GM19025 (cell line): ENCODE measurements around the gene ZNHIT2.
A peak's percentile ranks its signal among the peaks of the same experiment; 100 is the strongest.

Source experiments
- ATAC-seq: cut with Tn5 transposase; IDR thresholded peaks from one replicate; pipeline ENCODE4 v1.9.1; 2021; ENCODE audit warnings: mild to moderate bottlenecking, low read depth, moderate library complexity; ENCODE audit not compliant: unreplicated experiment

The ZNHIT2 gene

DNA sequence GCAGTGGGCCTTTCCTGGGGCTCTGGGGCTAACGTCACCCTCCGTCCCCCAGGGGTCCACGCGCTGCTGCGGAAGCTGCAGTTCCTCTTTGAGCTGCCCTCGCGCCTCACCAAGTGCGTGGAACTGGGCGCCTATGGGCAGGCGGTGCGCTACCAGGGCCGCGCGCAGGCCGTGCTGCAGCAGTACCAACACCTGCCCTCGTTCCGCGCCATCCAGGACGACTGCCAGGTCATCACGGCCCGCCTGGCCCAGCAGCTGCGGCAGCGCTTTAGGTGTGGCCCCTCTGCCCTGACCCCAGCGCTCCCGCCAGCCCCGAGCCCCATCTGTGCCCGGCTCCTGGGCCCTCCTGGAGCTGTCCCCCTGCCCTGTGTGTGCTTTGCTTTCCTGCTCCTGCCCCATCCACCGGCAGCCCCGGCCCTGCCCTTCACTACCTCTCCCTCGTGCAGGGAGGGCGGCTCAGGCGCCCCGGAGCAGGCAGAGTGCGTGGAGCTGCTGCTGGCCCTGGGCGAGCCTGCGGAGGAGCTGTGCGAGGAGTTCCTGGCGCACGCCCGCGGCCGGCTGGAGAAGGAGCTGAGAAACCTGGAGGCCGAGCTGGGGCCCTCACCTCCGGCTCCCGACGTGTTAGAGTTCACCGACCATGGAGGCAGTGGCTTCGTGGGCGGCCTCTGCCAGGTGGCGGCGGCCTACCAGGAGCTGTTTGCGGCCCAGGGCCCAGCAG is 9.6 kb downstream of the ZNHIT2 start:
- ATAC-seq: no peak

DNA sequence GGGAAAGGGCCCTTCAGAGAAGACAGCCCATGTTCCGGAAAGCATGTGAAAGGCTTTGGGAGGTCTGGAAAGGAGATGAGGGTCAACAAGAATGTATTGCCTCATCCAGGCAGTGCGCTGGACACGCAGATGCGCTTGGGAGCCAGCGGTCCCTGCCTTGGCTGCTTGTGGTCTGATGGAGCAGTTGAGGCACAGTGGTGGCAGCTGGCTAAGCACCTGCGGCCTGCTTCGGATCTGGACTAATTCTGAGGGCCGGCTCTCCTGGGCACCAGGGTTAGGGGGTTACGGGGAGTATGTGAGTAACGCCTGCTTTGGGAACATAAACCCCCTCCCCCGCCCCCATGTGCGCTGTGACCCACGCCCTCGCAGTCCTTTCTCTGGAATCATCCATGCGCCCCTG is 10.4 kb downstream of the ZNHIT2 start:
- ATAC-seq: no peak

DNA sequence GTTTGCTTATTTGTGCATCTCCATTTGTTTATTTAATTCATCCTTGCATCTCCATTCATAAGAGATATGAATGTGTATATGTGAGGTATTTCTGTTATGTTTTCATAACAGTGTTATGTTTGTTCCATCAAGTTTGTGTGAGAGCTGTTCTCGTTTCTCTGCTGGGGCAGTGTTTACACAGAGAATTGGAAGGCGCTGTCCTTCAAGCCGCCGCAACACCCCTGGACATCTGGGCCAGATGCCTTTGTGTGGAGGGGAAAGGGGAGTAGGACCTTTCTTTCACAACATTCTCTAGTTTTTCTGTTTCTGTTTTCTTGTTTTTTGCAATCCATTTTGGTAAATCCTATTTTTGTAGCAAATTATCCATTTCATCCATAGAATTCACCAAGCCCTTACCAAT is 12.9 kb downstream of the ZNHIT2 start:
- no peak for ATAC-seq

DNA sequence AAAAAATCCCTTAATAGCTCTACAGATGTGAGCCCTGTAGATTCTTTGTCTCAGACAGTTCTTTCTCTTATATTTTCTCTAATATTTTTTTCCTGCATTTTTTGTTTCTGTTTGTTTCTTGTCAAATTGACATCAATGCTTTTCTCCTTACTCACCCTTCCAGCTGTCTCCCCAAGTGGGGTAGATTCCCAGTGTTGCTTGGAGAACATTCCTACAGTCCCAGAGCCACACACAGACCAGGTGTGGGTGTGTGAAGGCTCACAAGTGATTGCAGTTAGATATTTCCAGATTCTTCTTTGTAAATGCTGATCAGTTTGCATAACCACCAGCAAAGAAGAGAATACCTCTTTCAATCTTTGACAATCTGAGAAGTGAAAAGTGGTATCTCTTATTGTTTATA is 14.0 kb downstream of the ZNHIT2 start:
- ATAC-seq: no peak

DNA sequence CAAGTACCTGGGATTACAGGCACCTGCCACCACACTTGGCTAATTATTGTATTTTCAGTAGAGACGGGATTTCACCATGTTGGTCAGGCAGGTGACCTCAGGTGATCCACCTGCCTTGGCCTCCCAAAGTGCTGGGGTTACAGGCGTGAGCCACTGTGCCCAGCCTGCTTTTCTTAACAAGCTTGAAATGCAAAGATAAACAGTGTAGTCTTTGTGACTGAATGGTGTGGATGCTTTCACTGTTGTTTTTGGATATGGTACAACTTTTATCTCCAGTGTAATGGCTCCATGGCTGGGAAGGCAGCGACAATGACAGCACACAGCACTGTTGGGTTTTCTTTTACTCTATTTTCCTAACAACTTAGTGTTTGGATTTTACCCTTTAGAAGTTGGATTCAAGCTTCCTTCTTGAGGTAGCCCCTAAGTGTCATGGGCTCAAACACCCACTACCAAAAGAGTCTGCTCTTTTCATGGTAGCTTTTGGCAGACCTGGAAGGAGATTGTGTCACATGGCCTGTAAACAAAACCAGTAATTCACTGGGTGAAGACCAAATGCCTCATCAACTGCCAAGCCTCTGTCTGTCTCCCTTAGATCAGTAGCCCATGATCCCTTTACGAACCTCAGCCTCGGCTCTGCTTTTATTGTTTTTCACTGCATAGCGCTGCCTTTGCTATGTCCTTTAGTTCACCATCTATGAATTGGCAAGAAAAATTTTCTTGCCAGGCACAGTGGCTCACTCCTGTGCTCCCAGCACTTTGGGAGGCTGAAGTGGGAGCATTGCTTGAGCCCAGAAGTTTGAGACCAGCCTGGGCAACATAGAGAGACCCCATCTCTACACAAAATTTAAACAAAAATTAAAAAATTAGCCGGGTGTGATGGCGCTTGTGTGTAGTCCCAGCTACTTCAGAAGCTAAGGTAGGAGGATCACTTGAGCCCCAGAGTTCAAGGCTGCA is 15.1 kb downstream of the ZNHIT2 start:
- no peak for ATAC-seq

DNA sequence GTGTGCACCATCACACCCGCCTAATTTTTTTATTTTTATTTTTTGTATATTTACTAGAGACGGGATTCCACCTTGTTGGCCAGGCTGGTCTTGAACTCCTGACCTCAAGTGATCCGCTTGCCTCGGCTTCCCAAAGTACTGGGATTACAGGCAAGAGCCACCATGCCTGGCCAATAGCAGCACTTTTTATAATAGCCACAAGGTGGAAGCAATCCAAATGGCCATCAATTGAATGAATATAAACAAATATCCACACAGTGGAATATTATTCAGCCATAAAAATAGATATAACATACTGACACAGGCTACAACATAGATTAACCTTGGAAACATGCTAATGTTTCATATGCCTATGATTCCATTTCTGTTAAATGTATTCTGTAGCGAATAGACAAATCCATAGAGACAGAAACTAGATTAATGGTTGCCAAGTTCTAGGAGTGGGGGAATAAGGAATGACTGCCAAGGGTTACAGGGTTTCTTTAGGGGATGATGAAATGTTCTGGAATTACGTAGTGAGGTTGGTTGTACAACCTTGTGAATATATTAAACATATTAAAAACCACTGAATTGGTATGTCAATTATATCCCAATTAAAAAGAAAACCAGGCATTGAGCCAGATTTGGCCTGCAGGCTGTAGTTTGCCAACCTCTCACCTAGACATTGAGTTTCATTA is 16.7 kb downstream of the ZNHIT2 start:
- no peak for ATAC-seq

DNA sequence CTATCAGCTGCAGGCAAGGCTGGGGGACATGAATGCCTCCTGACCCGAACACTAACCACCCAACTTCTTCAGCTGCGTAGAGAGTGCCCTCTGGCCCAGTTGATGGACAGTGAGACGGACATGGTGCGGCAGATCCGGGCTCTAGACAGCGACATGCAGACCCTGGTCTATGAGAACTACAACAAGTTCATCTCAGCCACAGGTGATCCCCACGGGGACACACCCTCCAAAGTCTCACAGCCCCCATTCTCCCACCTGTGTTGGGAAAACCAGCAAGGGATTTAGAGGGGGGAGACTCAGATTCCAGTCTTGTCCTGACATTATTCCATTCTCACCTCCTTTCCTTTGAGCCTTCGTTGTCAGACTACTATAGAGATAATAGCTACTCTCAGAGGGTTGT is 20.6 kb downstream of the ZNHIT2 start:
- no peak for ATAC-seq

DNA sequence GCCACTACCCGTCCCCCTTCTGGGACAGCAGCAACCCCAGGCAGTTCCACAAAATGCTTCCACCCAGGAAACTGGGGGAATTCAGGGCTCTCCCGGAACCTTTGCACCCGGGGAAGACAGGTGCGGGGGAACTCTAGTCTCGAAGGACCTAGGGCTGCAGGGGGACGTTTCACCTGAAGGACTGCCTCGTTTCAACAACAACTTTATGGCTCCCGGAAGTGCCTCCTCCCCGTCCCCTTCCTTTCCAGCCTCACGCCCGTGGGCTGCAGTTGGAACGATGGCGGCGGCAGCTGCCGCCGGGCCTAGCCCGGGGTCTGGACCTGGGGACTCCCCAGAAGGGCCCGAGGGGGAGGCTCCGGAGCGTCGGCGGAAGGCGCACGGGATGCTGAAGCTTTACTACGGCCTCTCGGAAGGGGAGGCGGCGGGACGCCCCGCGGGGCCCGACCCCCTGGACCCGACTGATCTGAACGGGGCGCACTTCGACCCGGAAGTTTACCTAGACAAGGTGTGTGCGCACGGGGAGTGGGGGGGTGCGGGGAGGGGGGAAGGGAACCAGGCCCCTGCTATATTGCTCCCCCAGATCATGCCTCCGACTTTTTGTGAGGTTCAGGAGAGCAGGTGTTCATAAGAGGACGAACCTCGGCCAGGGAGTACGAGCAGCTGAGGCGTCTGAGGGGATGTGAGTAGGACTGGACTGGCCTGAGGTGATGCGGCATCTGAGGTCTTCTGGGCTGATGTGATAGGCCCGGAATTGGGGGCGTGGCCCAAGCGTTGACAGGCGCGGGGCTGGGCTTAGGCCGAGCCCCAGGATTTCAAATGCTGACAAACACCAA is 21.3 kb downstream of the ZNHIT2 start, which contains the start of gene VPS51:
VPS51 (plus strand) TSS at position 241 of the 833 bp plus-strand sequence; CDS start at position 278, 37 bp downstream.
- ATAC-seq: peak; percentile 78

DNA sequence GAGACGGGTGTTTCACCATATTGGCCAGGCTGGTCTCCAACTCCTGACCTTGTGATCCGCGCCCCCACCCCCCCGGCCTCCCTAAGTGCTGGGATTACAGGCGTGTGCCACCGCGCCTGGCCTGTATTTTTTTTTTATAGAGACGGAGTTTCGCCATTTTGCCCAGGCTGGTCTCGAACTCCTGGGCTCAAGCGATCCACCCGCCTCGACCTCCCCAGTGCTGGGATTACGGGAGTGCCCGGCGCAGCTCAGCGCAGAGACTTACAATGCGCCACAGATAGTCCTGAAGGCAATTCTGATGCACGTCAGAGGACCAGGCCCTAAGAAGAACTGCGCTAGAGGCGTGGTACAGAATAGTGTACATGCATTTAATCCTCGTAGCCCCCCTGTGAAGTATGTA is 22.1 kb downstream of the ZNHIT2 start:
- no peak for ATAC-seq

DNA sequence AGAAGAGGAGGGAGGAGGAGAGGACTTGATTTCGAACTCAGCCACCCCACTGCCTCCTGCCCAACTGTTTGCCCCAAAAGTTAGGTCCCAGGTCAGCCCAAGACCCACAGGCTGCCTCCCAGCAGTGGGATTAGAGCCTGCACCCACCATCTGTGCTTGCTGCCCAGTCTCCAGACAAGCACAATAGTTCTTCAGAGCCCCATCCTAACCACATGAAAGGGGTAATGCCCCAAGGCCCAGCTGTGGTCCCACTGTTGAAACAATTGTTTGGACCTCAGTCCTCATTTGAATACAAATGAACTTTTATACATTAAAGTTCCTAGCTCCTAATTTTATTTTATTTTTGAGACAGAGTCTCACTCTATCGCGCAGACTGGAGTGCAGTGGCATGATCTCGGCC is 26.9 kb downstream of the ZNHIT2 start:
- no peak for ATAC-seq

DNA sequence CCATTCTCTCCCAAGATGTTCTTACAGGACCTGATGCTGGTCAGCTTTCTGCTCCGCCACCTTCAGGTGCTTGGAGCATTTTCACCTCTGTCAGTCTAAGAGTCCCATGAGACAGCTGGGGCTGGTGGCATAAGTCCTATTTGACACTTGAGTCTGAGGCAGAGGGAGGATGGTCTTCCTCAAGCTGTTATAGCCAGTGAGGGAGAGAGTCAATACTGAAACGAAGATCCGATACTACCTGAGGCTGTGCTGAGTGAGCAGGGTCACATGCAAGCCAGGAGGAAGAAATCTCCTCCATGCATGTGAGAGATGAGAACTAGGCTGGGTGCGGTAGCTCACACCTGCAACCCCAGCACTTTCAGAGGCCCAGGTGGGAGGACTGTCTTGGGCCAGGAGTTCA is 27.9 kb downstream of the ZNHIT2 start:
- no peak for ATAC-seq

DNA sequence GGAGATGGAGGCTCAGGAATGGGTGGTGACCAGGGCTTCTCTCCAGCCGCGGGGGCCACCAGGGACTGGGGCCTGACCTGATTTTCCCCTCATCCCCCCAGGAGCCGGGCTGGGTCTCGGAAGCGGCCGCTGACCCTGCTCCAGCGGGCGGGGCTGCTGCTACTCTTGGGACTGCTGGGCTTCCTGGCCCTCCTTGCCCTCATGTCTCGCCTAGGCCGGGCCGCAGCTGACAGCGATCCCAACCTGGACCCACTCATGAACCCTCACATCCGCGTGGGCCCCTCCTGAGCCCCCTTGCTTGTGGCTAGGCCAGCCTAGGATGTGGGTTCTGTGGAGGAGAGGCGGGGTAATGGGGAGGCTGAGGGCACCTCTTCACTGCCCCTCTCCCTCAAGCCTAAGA is 29.7 kb downstream of the ZNHIT2 start:
- ATAC-seq: no peak

DNA sequence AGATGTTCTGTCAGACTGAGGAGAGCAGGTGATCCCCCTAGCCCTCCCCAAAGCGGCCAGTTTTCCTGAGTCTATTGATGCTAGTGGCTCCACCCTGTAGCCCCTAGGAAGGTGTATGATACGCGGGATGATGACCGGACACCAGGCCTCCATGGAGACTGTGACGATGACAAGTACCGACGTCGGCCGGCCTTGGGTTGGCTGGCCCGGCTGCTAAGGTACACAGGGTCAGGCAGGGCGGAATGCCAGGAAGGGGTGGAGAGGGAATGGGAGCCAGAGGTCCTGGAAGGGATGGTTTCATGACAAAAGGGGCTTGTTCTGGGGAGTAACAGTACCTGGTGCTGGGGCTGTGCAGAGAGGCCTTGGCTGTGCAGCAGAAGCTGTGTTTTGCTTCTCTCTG is 30.3 kb downstream of the ZNHIT2 start:
- ATAC-seq: no peak

DNA sequence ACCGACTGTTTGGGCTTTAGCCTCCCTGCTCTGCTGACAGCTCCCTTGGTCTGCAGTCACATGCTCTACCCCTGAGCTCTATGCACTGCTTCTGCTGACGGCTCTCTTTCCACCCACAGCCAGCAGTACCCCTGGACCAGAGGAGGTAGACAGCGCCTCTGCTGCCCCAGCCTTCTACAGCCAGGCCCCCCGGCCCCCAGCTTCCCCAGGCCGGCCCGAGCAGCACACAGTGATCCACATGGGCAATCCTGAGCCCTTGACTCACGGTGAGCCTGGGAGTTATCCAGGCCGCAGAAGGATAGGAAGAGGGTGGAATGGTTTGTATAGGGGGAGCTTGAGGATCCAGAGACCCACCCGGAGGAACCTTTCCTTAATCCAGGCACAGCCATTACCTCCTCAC is 30.7 kb downstream of the ZNHIT2 start:
- ATAC-seq: no peak

DNA sequence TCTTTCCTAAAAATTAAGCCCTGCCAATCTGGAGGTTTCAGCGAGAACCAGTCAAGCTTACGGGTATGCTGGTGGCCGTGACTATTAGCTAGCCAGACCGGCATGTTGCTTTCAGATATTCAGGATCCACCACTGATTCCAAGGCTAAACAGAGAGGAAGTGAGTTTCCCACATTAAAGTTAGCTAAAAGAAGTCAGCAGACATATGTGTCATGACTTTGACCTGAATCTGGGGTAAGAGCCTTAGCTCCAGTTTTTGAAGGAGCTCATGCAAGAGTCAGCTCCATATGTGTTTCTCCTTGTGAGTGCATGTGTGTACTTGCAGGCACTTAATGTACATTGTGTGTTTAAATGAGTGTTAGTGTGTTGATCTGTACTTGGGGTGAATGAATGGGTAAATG is 32.1 kb downstream of the ZNHIT2 start:
- no peak for ATAC-seq

DNA sequence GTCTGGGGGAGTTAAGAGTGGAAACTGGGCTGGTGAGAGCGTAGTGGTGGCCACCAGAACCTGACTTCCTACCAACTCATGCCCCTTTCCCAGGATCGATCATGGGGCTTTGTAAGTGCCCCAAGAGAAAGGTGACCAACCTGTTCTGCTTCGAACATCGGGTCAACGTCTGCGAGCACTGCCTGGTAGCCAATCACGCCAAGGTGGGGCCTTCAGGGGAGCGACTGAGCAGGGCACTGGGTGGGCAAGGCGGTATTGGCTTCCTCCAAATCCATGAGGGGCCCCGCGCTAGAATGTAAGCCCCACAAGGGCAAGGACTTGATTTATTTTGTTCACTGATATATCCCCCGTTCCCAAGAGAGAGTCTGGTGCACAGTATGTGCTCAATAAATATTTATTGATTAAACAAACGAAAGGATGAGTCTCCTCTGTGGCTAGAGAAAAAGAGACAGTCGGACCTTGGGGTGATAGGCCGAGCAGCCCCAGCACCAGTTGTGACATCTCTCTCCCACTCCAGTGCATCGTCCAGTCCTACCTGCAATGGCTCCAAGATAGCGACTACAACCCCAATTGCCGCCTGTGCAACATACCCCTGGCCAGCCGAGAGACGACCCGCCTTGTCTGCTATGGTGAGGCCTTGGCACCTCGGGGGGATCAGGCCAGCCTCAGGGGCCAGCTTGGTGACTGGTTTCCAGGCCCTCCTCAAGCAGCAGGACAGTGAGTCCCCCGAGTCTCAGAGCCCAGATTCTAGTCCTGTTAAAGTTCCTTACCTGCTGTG is 32.7 kb downstream of the ZNHIT2 start:
- no peak for ATAC-seq

DNA sequence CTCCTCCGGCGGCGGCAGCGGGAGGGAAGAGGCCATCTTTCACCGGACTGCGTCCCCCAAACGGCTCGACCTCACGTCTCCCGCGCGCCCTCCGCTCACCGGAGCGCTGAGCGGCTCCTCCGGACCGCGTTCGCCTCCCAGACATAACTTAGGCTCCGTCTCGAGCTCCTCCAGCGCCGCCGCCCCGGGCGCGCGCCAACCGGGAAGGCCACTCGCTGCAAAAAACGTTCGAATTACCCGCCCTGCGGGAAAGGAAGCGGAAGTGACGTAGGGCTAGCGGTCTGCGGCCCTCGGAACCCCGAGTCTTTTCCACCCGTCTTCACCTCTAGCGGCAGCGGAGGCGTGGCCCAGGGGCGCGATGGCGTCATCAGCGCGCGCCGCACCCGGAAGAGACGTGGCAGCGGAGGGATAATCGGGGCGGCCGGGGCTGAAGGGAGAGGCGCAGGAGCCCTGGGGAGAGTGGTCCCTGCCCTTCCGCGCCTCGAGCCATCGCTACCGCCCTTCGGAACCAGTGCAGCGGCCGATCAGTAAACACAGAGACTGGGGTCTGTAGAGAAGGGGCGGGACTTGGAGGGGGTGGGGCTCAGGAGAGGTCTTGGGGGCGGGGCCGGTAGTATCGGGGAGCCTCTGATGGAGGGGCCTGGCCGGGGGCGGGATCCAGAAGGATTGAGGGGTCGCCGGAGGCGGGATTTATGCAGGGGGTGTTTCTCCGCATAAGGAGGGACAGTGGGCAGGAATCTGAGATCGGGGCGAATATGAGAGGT is 33.5 kb downstream of the ZNHIT2 start, which contains the start of the genes CDCA5 and ZFPL1:
CDCA5 (minus strand) TSS at position 207 of the 764 bp plus-strand sequence; CDS start at position 145, 62 bp downstream.
ZFPL1 (plus strand) TSS at position 389 of the 764 bp plus-strand sequence. CDS start 477 bp downstream, outside the sequence.
- ATAC-seq: peak; percentile 79

DNA sequence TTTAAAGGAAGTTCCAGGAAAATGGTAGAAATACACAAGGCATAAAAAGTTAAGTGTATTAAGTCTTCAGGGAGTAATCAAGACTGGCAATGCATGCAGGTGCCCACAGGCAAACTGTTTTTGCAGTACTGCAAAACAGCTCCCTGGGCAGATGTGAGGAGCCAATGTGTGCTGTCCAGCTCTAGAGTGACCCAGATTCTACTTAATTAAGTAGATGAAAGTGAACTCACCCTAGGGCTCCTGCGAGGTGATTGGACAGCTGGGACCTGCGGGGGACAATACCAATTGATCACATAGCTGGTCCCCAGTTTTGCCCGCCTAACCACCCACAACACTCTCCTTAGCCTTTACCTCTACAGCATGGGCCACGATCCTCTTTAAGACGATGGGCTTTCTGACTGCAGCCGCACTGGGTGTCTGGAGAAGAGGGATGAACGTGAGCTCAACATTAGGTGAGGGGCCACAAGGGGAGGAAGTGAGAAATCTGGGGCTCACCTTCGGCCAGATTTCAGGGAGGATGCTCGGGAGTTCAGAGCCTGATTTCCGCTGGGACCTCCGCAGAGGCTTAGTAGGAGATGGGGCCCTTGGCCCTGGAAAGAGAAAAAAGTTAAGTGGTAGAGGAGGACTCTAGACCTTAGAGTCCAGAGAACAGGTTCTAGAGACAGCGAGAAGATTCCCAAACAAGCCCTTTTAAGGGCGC is 34.2 kb downstream of the ZNHIT2 start:
- no peak for ATAC-seq
